Activated naive CD8-positive, alpha-beta T cell treated with anti-CD3 and anti-CD28 coated beads, Interleukin-2, amount 50 U/mL, for 24 hours (primary cell): ENCODE measurements around the gene NDRG2.
"Not testable (repeated sequence)": the region's sequence is repeated elsewhere in the genome, so short reads cannot be mapped to it uniquely, and the experiment has no call there.

Source experiments
- ATAC-seq: fragments of 150-1000 bp; cut with Tn5 transposase; one replicate; pipeline ENCODE4 v1.10.0; 2021
- DNase-seq: peaks from one replicate; pipeline ENCODE4 v3.0.0; 2021
- H3K27ac Mint-ChIP-seq: one replicate; pipeline ENCODE4 v1.8.0; 2021; ENCODE audit warnings: mild to moderate bottlenecking, mixed read lengths
- H3K27me3 Mint-ChIP-seq: one replicate; pipeline ENCODE4 v1.8.0; 2021; ENCODE audit warnings: mixed read lengths
- H3K36me3 Mint-ChIP-seq: one replicate; pipeline ENCODE4 v1.8.0; 2021; ENCODE audit warnings: low read depth, mixed read lengths
- H3K4me1 Mint-ChIP-seq: one replicate; pipeline ENCODE4 v1.8.0; 2021; ENCODE audit warnings: mixed read lengths
- H3K4me3 Mint-ChIP-seq: one replicate; pipeline ENCODE4 v1.8.0; 2021; ENCODE audit warnings: mild to moderate bottlenecking, moderate library complexity, mixed read lengths
- H3K9me3 Mint-ChIP-seq: one replicate; pipeline ENCODE4 v1.8.0; 2021; ENCODE audit warnings: mixed read lengths

NDRG2 gene

DNA sequence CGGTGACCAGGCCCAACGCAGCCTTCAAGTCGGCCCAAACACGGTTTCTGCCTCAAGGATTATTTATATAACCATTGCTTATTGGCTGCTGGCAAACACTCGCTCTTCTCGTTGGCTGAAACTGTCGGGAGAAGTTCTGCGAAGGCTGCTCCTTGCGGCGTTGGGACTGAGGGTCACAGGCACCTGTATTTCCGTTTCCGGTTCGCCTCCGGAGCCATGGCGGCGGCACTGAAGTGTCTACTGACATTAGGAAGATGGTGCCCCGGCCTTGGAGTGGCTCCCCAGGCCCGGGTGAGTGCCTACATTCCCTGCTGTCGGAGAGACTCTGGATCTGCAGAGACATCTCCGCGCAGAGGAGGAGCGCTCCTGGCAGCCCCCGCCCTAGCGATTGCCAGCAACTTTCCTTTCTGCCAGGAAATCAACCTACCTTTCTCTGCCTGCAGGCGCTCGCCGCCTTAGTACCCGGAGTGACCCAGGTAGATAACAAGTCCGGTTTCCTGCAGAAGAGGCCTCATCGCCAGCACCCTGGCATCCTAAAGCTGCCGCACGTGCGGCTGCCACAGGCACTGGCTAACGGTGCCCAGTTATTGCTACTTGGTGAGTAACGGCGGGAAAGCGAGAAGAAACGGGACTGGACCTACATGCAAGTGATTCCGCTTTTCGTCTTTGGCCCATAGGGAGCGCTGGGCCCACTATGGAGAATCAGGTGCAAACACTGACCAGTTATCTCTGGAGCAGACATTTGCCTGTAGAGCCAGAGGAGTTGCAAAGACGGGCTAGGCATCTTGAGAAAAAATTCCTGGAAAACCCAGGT lies 34.9 kb downstream of the NDRG2 start, which contains the start of gene METTL17:
Gene METTL17, plus strand, starts transcription at position 194 of the 814 bp plus-strand sequence. Its CDS starts 23 bp downstream, at position 217.
- peaks cover 34% of the 10 kb centered on the region for H3K36me3 Mint-ChIP-seq
- peak within 1 kb of the TSS; percentile 92 for H3K27ac Mint-ChIP-seq
- peaks cover 22% of the 10 kb centered on the region for H3K4me1 Mint-ChIP-seq
- DNase-seq: peak; percentile 86
- peak; percentile 98 for ATAC-seq
- no peaks in the 10 kb centered on the region for H3K27me3 Mint-ChIP-seq
- H3K4me3 Mint-ChIP-seq: peak within 1 kb of the TSS; percentile 93
- no peaks in the 10 kb centered on the region for H3K9me3 Mint-ChIP-seq

DNA sequence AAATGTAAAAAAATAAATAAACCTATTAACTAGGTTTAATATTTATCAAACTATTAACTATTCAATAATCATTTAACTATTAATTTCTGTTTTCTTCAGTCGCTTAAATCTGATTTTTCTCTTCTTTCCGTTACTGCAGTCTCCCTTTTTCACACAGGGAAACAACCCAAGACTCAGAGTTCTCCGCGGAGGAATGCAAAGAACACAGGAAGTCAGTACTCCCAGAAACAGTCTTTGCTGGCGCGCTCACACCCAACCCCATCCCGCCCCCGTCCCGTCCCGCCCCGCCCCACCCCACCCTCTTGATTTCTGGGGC lies 35.4 kb downstream of the NDRG2 start:
- Mint-ChIP-seq H3K36me3 (peaks cover 28% of the 10 kb centered on the region), H3K27me3 (no peaks in the 10 kb centered on the region), H3K27ac (peak overlapping the region; percentile 92), H3K9me3 (no peaks in the 10 kb centered on the region), H3K4me1 (peaks cover 22% of the 10 kb centered on the region), H3K4me3 (peak overlapping the region; percentile 93)
- no peak for ATAC-seq
- DNase-seq: no peak

DNA sequence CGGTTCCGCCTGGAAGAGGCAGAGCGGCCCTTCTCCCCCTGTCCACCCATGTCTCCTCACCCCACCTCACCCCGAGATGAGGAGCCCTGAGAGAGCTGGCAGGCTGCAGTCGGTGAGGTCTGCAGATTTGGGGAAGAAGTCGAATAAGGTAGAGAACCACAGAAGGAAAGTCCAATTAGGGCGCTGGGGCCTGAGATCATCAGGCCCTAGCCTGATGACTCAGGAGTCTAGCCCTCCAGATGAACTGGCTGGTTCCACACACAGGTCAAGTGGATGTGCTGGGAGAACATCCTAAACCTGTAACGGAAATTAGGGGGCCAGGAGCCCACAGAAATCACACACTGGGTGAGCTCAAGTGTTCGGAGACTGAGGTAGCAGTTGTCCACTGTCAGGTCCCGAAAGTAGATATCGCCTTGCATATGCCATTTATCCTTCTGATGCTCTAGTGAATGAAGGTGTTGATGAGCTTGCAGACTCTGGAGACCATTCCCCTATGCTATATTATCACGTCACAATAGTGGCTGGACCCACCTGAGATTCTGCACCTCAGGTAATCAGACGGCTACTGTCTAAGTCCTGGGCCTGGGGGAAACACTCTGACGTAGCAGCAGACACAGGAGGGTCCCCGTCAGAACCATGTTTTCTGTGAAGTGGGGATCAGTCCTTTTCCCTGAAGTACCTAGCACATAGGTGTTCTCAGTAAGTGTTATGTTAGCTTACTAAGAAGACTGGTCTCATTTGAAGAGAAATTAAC lies 36.0 kb downstream of the NDRG2 start:
- Mint-ChIP-seq H3K4me3 (peak overlapping the region; percentile 93), H3K27ac (no peak overlapping the region), H3K9me3 (no peaks in the 10 kb centered on the region), H3K27me3 (no peaks in the 10 kb centered on the region), H3K36me3 (peaks cover 25% of the 10 kb centered on the region), H3K4me1 (peaks cover 22% of the 10 kb centered on the region)
- no peak for DNase-seq
- ATAC-seq: no peak

DNA sequence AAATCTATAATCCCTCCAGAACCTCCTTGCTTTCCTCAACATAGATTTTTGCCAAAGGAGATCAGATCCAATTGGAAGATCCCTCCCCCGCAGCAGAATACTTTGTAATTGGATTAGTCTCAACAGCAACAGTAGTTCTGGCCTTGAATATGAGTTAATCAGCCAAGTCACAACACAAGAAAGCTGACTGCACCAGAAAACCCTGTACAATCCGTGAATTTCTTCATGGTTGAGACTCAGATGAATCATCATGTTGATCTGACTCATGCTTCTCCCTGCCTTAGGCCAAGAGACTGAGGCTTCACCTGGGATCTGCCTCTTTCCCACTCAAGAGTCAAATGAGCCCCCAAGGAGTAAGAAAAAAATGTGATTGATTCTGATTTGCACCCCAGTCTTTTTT lies 38.0 kb downstream of the NDRG2 start:
- Mint-ChIP-seq H3K9me3 (no peaks in the 10 kb centered on the region), H3K4me3 (no peak overlapping the region), H3K36me3 (peaks cover 9% of the 10 kb centered on the region), H3K27ac (no peak overlapping the region), H3K4me1 (peaks cover 19% of the 10 kb centered on the region), H3K27me3 (peaks cover 2% of the 10 kb centered on the region)
- DNase-seq (no peak), ATAC-seq (no peak)

DNA sequence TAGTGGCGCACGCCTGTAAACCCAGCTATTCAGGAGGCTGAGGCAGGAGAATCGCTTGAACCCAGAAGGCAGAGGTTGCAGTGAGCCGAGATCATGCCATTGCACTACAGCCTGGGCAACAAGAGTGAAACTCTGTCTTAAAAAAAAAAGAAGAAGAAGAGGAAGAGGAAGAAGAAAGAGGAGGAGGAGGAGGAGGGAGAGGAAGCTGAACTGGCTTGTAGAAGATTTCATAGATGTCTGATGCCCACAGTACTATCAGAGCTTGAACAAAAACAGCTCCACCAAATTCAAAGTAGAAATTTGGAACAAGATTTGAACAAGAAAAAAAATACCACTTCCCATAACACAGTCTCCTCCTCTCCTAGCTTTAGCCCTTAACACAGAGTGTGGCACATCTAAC lies 39.2 kb downstream of the NDRG2 start:
- DNase-seq, H3K27me3 Mint-ChIP-seq, H3K36me3 Mint-ChIP-seq, H3K4me3 Mint-ChIP-seq, H3K9me3 Mint-ChIP-seq, H3K27ac Mint-ChIP-seq, ATAC-seq: not testable (repeated sequence)
- H3K4me1 Mint-ChIP-seq: peaks cover 11% of the 10 kb centered on the region

DNA sequence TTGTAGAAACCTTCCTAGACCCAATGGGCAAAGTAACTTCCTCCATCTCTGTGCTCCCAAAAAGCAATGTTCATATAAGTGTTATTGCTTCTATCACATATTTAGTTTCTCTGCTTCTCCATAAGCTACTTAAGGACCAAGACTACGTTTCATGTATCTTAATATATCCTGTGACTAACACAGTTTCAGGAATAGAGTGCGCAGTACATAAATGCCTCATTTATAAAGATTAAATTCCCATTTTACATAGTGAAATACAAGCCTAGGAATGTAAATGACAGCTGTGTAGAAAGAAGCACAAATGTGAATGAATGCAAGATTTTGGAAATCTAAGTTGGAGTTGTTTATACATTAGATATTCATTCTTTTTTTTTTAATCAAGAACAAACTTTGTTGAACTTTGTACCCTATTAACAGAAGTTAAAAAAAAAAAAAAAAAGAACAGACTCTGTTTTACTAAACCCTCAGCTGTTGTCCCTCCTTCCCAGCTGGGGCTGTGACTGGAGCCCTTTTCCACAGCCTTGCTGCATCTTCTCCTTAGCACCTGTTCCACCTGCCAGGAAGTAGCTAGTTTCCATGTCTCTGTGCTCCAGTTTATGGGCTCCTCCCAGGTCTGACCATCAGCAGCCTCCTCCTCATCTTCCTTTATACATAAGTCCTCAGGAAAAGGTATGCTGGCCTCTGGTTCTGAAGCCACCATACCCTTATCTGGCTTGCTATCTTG lies 42.1 kb downstream of the NDRG2 start:
- DNase-seq (no peak), ATAC-seq (no peak)
- H3K4me1 Mint-ChIP-seq: peaks cover 1% of the 10 kb centered on the region
- H3K27ac Mint-ChIP-seq: no peak overlapping the region
- H3K4me3 Mint-ChIP-seq: no peak overlapping the region
- no peaks in the 10 kb centered on the region for H3K9me3 Mint-ChIP-seq
- H3K36me3 Mint-ChIP-seq: no peaks in the 10 kb centered on the region
- peaks cover 12% of the 10 kb centered on the region for H3K27me3 Mint-ChIP-seq

DNA sequence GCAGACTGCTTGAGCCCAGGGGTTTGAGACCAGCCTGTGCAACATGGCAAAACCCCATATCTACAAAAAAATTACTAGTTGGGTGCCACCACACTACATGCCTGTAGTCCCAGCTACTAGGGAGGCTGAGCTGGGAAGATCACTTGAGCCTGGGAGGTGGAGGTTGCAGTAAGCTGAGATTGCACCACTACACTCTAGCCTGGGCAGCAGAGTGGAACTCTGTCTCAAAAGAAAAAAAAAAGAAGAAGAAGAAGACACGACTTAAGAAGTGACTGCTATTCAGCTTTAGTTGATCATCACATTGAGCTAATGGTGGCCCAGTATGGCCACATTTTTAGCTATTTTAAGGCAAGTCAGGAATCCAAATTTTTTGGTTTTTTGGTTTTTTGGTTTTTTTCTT lies 44.0 kb downstream of the NDRG2 start:
- no peak for ATAC-seq
- Mint-ChIP-seq H3K27me3 (peaks cover 12% of the 10 kb centered on the region), H3K4me1 (peaks cover 1% of the 10 kb centered on the region)

DNA sequence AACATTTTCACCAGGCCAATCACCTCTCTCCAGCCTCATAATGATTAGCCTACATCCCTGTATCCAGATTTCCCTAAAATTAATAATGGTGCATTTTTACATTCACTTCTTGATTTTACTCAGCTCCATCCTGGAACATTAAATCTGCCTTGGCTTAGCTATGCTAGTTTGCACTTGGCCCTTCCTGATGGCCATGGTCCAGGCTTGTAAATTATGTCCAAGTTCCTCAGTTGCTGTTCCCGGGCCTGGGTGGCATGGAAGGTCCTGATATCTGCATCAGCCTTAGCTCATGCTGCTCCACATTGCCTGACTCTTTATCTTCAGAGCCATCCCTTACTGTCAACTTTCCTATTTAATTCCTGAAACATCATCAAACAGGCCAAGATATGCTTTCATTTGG lies 46.2 kb downstream of the NDRG2 start:
- ATAC-seq (no peak), DNase-seq (no peak)
- peaks cover 1% of the 10 kb centered on the region for H3K4me1 Mint-ChIP-seq
- H3K4me3 Mint-ChIP-seq: no peak overlapping the region
- H3K36me3 Mint-ChIP-seq: no peaks in the 10 kb centered on the region
- no peaks in the 10 kb centered on the region for H3K9me3 Mint-ChIP-seq
- peaks cover 12% of the 10 kb centered on the region for H3K27me3 Mint-ChIP-seq
- H3K27ac Mint-ChIP-seq: no peak overlapping the region

More for the DNA sequence above, 44.0 kb downstream of the NDRG2 start:
- DNase-seq: no peak
- no peaks in the 10 kb centered on the region for H3K9me3 Mint-ChIP-seq
- no peak overlapping the region for H3K4me3 Mint-ChIP-seq
- no peaks in the 10 kb centered on the region for H3K36me3 Mint-ChIP-seq
- H3K27ac Mint-ChIP-seq: no peak overlapping the region

DNA sequence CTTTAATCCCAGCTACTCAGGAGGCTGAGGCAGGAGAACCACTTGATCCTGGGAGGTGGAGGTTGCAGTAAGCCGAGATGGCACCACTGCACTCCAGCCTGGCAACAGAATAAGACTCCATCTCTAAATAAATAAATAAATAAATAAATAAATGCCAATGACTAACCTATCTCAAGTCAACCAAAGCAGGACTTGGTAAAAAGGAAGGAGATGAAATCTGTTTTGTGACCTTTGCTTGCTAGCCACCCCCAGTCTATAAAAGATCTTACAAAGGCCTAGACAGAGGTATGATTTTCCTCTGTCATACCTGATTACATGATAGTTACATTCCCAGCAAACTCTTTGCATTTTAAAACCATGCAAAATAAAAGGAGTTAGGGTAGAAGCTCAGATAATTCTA lies 48.6 kb downstream of the NDRG2 start:
- Mint-ChIP-seq H3K27me3 (peaks cover 29% of the 10 kb centered on the region), H3K9me3 (no peaks in the 10 kb centered on the region), H3K36me3 (no peaks in the 10 kb centered on the region), H3K4me1 (peaks cover 4% of the 10 kb centered on the region), H3K27ac (no peak overlapping the region), H3K4me3 (no peak overlapping the region)
- DNase-seq: no peak
- ATAC-seq: no peak

DNA sequence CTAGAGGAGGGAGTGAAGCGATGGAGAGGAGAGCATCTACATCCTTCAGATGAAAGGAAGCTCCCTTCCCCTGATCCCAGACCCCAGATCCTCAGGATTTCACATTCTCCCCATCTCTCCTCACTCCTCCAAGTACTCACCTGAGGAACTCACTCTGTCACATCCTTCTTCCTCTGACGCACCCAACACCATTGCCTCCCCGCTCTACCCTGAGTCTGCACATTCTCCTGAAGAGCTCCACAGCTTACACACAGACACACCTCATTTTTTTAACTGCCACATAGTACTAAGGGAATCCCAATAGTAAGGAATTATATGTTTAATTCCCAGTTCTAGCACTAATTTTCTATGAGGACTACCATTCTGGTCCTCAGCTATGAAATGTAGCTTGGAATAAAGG lies 51.4 kb downstream of the NDRG2 start:
- peaks cover 12% of the 10 kb centered on the region for H3K4me1 Mint-ChIP-seq
- no peak overlapping the region for H3K27ac Mint-ChIP-seq
- ATAC-seq (no peak), DNase-seq (no peak)
- no peaks in the 10 kb centered on the region for H3K36me3 Mint-ChIP-seq
- H3K9me3 Mint-ChIP-seq: no peaks in the 10 kb centered on the region
- H3K4me3 Mint-ChIP-seq: no peak overlapping the region
- H3K27me3 Mint-ChIP-seq: peaks cover 23% of the 10 kb centered on the region

DNA sequence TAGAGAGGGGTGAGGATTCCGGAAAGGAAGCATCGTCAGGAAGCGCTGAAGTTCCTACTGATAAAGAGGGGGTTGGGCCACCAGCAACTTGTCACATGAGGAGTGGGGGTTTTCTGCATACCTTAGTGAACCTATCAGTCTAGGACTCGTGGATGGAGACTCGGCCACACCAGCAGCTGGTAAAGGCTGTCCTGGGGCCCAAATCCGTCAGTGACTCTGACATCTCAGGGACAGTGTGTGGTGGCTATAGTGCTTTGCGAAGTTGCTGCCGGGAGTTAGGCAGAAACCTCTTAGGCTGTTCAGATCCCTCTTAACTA lies 53.2 kb downstream of the NDRG2 start:
- Mint-ChIP-seq H3K4me3 (peak overlapping the region; percentile 85), H3K27ac (no peak overlapping the region), H3K9me3 (no peaks in the 10 kb centered on the region), H3K4me1 (peaks cover 12% of the 10 kb centered on the region), H3K27me3 (peaks cover 34% of the 10 kb centered on the region), H3K36me3 (no peaks in the 10 kb centered on the region)
- no peak for ATAC-seq
- no peak for DNase-seq

DNA sequence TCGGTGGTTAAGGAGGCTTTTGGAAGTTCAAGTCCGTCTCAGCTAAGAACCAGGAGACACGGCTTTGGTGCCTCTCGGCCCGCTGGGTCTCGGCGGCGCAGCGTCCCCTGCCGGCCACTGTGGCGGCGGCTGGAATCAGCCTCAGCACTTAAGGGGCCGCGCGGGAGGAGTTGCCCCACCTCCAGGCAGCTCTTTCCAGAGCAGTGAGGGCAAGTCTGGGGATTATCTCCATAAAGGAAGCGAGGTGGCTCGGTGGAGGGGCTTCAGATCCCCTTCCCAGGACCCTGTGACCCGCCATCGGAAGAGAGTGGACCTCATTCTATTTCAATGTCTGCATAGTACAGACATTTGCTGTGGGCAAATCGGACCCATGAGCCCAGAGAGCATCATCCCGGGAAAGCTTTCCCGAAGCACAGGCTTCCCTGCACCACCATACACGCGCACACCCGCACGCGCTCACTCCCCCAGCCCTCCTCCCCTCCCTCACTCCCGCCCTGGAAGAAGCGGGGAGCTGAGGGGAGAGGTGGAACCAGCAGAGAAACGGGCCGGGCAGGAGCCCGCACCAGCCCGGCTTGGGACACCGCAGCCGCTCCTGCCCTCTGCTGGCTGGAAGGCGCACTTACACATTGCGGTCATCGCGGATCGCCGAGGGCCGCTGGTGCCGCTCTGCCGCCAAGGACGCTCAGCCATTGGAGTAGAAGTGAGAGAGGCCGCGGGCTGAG lies 53.7 kb downstream of the NDRG2 start:
- ATAC-seq: peak; percentile 93
- no peaks in the 10 kb centered on the region for H3K9me3 Mint-ChIP-seq
- peak overlapping the region; percentile 85 for H3K4me3 Mint-ChIP-seq
- peak; percentile 85 for DNase-seq
- no peaks in the 10 kb centered on the region for H3K36me3 Mint-ChIP-seq
- H3K27me3 Mint-ChIP-seq: peaks cover 34% of the 10 kb centered on the region
- peaks cover 12% of the 10 kb centered on the region for H3K4me1 Mint-ChIP-seq
- H3K27ac Mint-ChIP-seq: peak overlapping the region; percentile 53

DNA sequence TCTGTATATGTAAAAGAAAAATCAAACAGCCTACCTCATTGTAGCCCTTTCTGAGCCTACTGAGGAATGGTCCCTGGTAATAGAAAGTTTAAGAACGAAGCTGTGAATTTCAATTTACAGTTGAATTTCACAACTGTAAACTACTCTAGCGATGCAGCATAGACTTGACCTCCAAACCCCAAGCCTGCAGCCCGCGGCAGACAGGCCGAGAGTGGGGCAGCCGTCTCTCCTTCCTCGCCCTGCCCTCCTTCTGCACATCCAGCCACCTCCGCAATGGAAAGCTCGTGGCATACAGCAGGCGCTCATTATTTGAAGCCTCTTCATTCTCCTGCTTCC lies 54.2 kb downstream of the NDRG2 start:
- no peaks in the 10 kb centered on the region for H3K36me3 Mint-ChIP-seq
- H3K27ac Mint-ChIP-seq: no peak overlapping the region
- DNase-seq (no peak), ATAC-seq (no peak)
- H3K27me3 Mint-ChIP-seq: peaks cover 36% of the 10 kb centered on the region
- no peaks in the 10 kb centered on the region for H3K9me3 Mint-ChIP-seq
- peak overlapping the region; percentile 85 for H3K4me3 Mint-ChIP-seq
- peaks cover 12% of the 10 kb centered on the region for H3K4me1 Mint-ChIP-seq

DNA sequence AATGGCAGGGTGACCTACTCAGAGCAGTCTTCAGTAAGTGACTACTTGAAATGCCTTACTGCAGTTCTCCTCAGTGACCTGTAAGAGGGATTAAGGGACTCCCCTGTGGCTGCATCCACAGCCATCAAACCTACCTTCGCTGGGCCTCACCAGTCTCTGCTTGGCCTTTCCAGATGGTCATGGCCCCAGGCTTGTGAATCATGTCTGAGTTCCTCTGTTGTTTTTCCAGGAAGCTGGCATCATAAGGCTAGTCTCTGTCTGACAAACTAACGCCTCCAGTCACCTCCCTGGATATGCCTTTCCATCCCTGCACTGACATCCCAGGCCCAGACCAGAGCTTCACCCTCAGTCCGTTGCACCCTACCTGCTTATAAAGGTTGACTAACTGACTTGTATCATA lies 55.5 kb downstream of the NDRG2 start:
- Mint-ChIP-seq H3K4me3 (no peak overlapping the region), H3K9me3 (no peaks in the 10 kb centered on the region), H3K27me3 (peaks cover 43% of the 10 kb centered on the region), H3K4me1 (peaks cover 12% of the 10 kb centered on the region), H3K36me3 (no peaks in the 10 kb centered on the region), H3K27ac (no peak overlapping the region)
- DNase-seq (no peak), ATAC-seq (no peak)
